ENCODE data around the gene BSX.

Gene BSX

GRCh38 chr11:122976061-122976733 lies 5.4 kb downstream of the BSX start:
- H3K9ac ChIP-seq: no peak overlapping the region

GRCh38 chr11:122963961-122964360 lies 17.7 kb downstream of the BSX start:
- no peak overlapping the region for H3K4me3 ChIP-seq (IDR thresholded peaks at IDR 0.05; ENCODE audit: insufficient read depth, low read depth, low read length)
- no peak overlapping the region for H3K4me2 ChIP-seq
- no peak overlapping the region for H3K9ac ChIP-seq
- H4K20me1 ChIP-seq (ENCODE audit: insufficient read depth): no peaks in the 10 kb centered on the region
- H2AFZ ChIP-seq (ENCODE audit: low read depth): no peak overlapping the region
- no peaks in the 10 kb centered on the region for H3K79me2 ChIP-seq (ENCODE audit: insufficient read depth, low read depth)
- H3K27ac ChIP-seq: no peak overlapping the region
- no peaks in the 10 kb centered on the region for H3K27me3 ChIP-seq (ENCODE audit: insufficient read depth, low read depth)
- H3K4me1 ChIP-seq (ENCODE audit: low read depth, poor library complexity, severe bottlenecking): no peaks in the 10 kb centered on the region
- TF ChIP-seq CTCF (conservative IDR thresholded peaks at IDR 0.05; ENCODE audit: low read depth, low read length): no peak
- H3K36me3 ChIP-seq (ENCODE audit: insufficient read depth): no peaks in the 10 kb centered on the region

More at GRCh38 chr11:122976061-122976733, 5.4 kb downstream of the BSX start:
- no peaks in the 10 kb centered on the region for H3K79me2 ChIP-seq (ENCODE audit: insufficient read depth, low read depth)
- H3K4me2 ChIP-seq: no peak overlapping the region
- H2AFZ ChIP-seq (ENCODE audit: low read depth): no peak overlapping the region
- no peaks in the 10 kb centered on the region for H3K27me3 ChIP-seq (ENCODE audit: insufficient read depth, low read depth)
- no peak for TF ChIP-seq CTCF (conservative IDR thresholded peaks at IDR 0.05; ENCODE audit: low read depth, low read length)
- no peak overlapping the region for H3K27ac ChIP-seq
- no peak overlapping the region for H3K4me3 ChIP-seq (IDR thresholded peaks at IDR 0.05; ENCODE audit: insufficient read depth, low read depth, low read length)
- H4K20me1 ChIP-seq (ENCODE audit: insufficient read depth): no peaks in the 10 kb centered on the region
- H3K36me3 ChIP-seq (ENCODE audit: insufficient read depth): no peaks in the 10 kb centered on the region
- no peaks in the 10 kb centered on the region for H3K4me1 ChIP-seq (ENCODE audit: low read depth, poor library complexity, severe bottlenecking)

- no peak overlapping the region for H3K4me2 ChIP-seq
- no peaks in the 10 kb centered on the region for H3K36me3 ChIP-seq (ENCODE audit: insufficient read depth)
- TF ChIP-seq CTCF (conservative IDR thresholded peaks at IDR 0.05; ENCODE audit: low read depth, low read length): no peak
- no peaks in the 10 kb centered on the region for H3K79me2 ChIP-seq (ENCODE audit: insufficient read depth, low read depth)
- no peak overlapping the region for H2AFZ ChIP-seq (ENCODE audit: low read depth)
- H3K4me1 ChIP-seq (ENCODE audit: low read depth, poor library complexity, severe bottlenecking): no peaks in the 10 kb centered on the region
- no peak overlapping the region for H3K4me3 ChIP-seq (IDR thresholded peaks at IDR 0.05; ENCODE audit: insufficient read depth, low read depth, low read length)
- no peaks in the 10 kb centered on the region for H4K20me1 ChIP-seq (ENCODE audit: insufficient read depth)
- H3K9ac ChIP-seq: no peak overlapping the region
- H3K27me3 ChIP-seq (ENCODE audit: insufficient read depth, low read depth): no peaks in the 10 kb centered on the region
- H3K27ac ChIP-seq: no peak overlapping the region
Measured at GRCh38 chr11:122954455-122954854, 27.2 kb downstream of the BSX start.

- Histone ChIP-seq H3K4me2 (no peak overlapping the region), H3K27me3 (ENCODE audit: insufficient read depth, low read depth) (no peaks in the 10 kb centered on the region), H3K36me3 (ENCODE audit: insufficient read depth) (no peaks in the 10 kb centered on the region), H3K27ac (no peak overlapping the region), H2AFZ (ENCODE audit: low read depth) (no peak overlapping the region), H3K4me3 (IDR thresholded peaks at IDR 0.05; ENCODE audit: insufficient read depth, low read depth, low read length) (no peak overlapping the region), H4K20me1 (ENCODE audit: insufficient read depth) (no peaks in the 10 kb centered on the region), H3K9ac (no peak overlapping the region), H3K79me2 (ENCODE audit: insufficient read depth, low read depth) (no peaks in the 10 kb centered on the region), H3K4me1 (ENCODE audit: low read depth, poor library complexity, severe bottlenecking) (no peaks in the 10 kb centered on the region)
- no peak for TF ChIP-seq CTCF (conservative IDR thresholded peaks at IDR 0.05; ENCODE audit: low read depth, low read length)
Measured at GRCh38 chr11:122951211-122951610, 30.4 kb downstream of the BSX start.

Measured in KMS-11 (cell line).